Kidney (tissue), 14 donors: ENCODE data around the gene MUC6. TPM values are rescaled to one million over a fixed set of nuclear protein-coding genes. Genes with fewer than 3 reads are reported as not detected.
A peak's percentile ranks its signal among the peaks of the same experiment; 100 is the strongest.

Source experiments
- DNase-seq, 5 donors: peaks; one replicate each; pipeline ENCODE4 v3.0.0-alpha.2; 2013 to 2020
- FAIRE-seq: peaks from 2 replicates; lab custom pipeline; 2012; peaks lifted over from hg19 to GRCh38; lab: Jason Lieb, UNC
- H3K27ac ChIP-seq, 2 donors: one replicate each; pipeline ENCODE4 v1.7.0; 2013; ENCODE audit warnings: low read depth in 2 of 2, low read length in 2 of 2, inconsistent platforms in 1 of 2
- H3K27me3 ChIP-seq: one replicate; pipeline ENCODE4 v1.7.1; 2013; ENCODE audit warnings: low read length, inconsistent platforms; ENCODE audit not compliant: control insufficient read depth, insufficient read depth
- H3K36me3 ChIP-seq, 3 donors: one replicate each; pipeline versions ENCODE4 v1.7.0 to v1.7.1; 2013; ENCODE audit warnings: low read length in 3 of 3, control low read depth in 1 of 3, inconsistent platforms in 1 of 3; ENCODE audit not compliant: insufficient read depth in 3 of 3, control insufficient read depth in 2 of 3
- H3K4me1 ChIP-seq, 3 donors: one replicate each; pipeline versions ENCODE4 v1.7.0 to v1.7.1; 2013; ENCODE audit warnings: low read length in 3 of 3, inconsistent platforms in 1 of 3, low read depth in 1 of 3; ENCODE audit not compliant: control insufficient read depth in 2 of 3, insufficient read depth in 2 of 3
- H3K4me3 ChIP-seq, 3 donors: one replicate each; pipeline versions ENCODE4 v1.7.0 to v1.8.1; 2013; ENCODE audit warnings: low read length in 3 of 3, control low read depth in 1 of 3, inconsistent platforms in 1 of 3
- H3K9ac ChIP-seq, 3 donors: one replicate each; pipeline versions ENCODE4 v1.7.0 to v1.7.1; 2013; ENCODE audit warnings: low read length in 3 of 3, control low read depth in 1 of 3, inconsistent platforms in 1 of 3
- H3K9me3 ChIP-seq, 3 donors: one replicate each; pipeline versions ENCODE4 v1.7.0 to v1.7.1; 2013; ENCODE audit warnings: low read length in 3 of 3, control low read depth in 1 of 3, inconsistent platforms in 1 of 3; ENCODE audit not compliant: control insufficient read depth in 2 of 3, insufficient read depth in 1 of 3
- intact Hi-C: fragments of 100-400 bp; cut with DNase I; formaldehyde crosslinking; loops from one replicate; pipeline ENCODE4 v1.11.1; 2022
- polyA plus RNA-seq: library from polyadenylated mRNA; stranded (reverse); fragments of 350-450 nt; fragmentation: Illumina TruSeq; extraction: RNeasy Lipid Tissue Mini Kit (QIAGEN cat#74804); gene quantifications from one replicate; pipeline ENCODE4 v1.2.3, GENCODE V29; 2014; ENCODE audit warnings: low read depth, low replicate concordance; ENCODE audit not compliant: insufficient read depth
- total RNA-seq: library from RNA; stranded (reverse); fragmentation: NEBNext Ultra II Directional; extraction: Animal tissue kit (Norgen Biotek cat#: 25700); gene quantifications from one replicate; pipeline ENCODE4 v1.2.1, GENCODE V29; 2021
- TF ChIP-seq, protein P1 (sequence below): IDR thresholded peaks from 3 replicates; pipeline ENCODE4 v1.5.1; 2012; ENCODE audit warnings: mild to moderate bottlenecking, moderate library complexity, borderline replicate concordance; ENCODE audit not compliant: insufficient read depth; ENCODE audit errors: extremely low read depth
- donor health status: control.
- donor health status: control.
- donor health status: control.
- donor health status: control.
- donor health status: control.
- donor health status: DM: yes; HTN: yes; CAD: no.
- donor health status: Normal renal cell carcinoma (clear cell type).

The MUC6 gene
- total and polyA plus RNA-seq, 2 donors from 2014 or later, result 1.1 to 3.0 TPM

DNA sequence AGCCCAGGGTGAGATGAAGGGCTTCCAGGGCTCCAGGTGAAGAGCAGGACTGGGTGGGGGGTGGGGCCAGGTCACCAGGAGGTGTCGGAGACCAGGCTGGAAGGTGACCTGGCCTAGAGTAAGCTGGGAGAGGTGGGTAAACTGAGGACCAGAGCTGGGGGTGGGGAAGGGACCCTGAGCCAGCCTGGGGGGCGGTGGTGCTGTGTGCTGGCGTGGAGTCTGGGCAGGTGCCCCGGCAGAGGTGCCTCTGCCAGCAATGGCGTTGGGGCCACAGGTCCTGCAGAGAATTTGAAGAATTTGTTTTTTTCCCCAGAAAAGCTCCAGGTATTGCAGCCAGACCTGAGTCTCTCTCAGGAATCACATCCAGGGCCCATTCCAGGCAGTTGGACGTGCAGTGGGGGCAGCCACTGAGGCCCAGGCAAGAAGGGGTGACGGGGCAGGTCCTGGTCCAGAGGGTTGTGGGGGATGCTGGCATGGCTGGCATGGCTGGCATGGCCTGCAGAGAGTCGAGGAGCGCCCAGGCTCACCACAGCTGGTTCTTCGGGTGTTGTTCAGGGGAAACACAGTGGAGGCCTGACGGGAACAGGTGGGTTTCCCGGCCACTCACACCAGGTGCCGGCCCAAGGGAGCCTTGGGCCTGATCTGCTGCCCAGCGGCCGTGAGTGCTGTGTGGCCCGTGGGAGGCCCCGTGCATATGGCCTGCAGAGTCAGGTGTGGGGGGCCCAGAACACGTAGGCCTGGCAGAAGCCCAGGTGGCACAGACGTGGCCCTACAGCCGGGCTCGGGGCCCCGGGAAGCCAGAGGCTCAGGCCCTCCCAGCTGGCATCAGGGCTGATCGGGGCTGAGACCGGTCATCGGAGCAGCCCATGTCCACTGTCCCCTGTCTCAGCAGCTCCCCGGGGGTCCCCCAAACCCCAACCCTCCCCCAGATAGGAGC, 6.4 kb upstream of the MUC6 start:
- no peaks in the 10 kb centered on the region for H3K36me3 ChIP-seq
- intact Hi-C loops, result loop anchor here (10.0 kb wide), 1 partner anchor 188 kb away; no protein-coding TSS in a partner anchor
- no peak overlapping the region for H3K27ac ChIP-seq
- FAIRE-seq (no peak), DNase-seq (peak in 2 of 5 donors; percentile 35 to 69)
- H3K9me3 ChIP-seq, result peaks cover 0 to 5% (median 0%) of the 10 kb centered on the region in 3 donors
- TF ChIP-seq, protein P1, sequence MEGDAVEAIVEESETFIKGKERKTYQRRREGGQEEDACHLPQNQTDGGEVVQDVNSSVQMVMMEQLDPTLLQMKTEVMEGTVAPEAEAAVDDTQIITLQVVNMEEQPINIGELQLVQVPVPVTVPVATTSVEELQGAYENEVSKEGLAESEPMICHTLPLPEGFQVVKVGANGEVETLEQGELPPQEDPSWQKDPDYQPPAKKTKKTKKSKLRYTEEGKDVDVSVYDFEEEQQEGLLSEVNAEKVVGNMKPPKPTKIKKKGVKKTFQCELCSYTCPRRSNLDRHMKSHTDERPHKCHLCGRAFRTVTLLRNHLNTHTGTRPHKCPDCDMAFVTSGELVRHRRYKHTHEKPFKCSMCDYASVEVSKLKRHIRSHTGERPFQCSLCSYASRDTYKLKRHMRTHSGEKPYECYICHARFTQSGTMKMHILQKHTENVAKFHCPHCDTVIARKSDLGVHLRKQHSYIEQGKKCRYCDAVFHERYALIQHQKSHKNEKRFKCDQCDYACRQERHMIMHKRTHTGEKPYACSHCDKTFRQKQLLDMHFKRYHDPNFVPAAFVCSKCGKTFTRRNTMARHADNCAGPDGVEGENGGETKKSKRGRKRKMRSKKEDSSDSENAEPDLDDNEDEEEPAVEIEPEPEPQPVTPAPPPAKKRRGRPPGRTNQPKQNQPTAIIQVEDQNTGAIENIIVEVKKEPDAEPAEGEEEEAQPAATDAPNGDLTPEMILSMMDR, result no peak
- H3K4me3 ChIP-seq, result no peak overlapping the region
- H3K9ac ChIP-seq, result no peak overlapping the region
- H3K4me1 ChIP-seq, result peaks cover 0 to 8% (median 0%) of the 10 kb centered on the region in 3 donors
- no peaks in the 10 kb centered on the region for H3K27me3 ChIP-seq

DNA sequence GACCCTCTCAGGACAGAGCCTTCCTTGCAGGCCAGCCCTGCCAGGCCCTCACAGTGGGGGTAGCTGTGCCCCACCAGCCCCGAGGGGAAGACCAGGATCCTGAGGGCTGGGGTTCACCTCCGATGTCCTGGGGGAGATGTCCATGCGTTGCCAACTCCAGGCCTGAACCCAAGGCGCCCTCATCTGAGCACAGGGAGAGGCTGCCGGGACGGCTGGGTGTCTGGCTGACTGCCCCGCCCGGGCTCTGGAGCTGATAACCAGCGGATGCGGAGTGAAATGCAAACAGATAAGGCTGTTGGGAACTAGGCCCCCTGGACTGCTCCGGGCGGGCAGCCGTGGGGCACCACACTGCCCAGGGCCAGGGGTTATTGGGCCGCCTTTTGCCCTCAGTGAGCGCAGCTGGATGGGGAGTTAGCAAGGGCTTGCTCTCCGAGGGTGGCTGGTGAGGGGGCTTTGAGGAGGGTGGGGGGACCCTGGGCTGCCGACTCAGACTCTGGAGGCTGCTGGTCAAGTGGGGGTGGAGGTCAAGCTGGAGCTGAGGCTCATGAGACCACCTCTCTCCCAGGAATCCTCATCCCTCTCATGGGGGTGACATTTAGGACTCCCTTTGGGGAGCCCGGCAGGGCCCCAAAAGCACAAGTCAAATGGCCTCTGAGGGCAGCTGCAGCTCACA, 5.6 kb upstream of the MUC6 start:
- intact Hi-C loops, result loop anchor here (10.0 kb wide), 1 partner anchor 187 kb away; no protein-coding TSS in a partner anchor
- no peaks in the 10 kb centered on the region for H3K36me3 ChIP-seq
- DNase-seq (peak in 2 of 5 donors; percentile 35 to 70), FAIRE-seq (no peak)
- no peak overlapping the region for H3K27ac ChIP-seq
- no peaks in the 10 kb centered on the region for H3K27me3 ChIP-seq
- peaks cover 0 to 5% (median 0%) of the 10 kb centered on the region in 3 donors for H3K9me3 ChIP-seq
- TF ChIP-seq, protein P1, result no peak
- no peak overlapping the region for H3K9ac ChIP-seq
- H3K4me1 ChIP-seq, result peaks cover 0 to 6% (median 0%) of the 10 kb centered on the region in 3 donors
- no peak overlapping the region for H3K4me3 ChIP-seq

GRCh38 chr11:1041471-1041870, 5.0 kb upstream of the MUC6 start:
- DNase-seq (peak in 2 of 5 donors; percentile 33 to 68), FAIRE-seq (no peak)
- Histone ChIP-seq H3K4me1 (peaks cover 0 to 6% (median 0%) of the 10 kb centered on the region in 3 donors), H3K27ac (no peak overlapping the region), H3K27me3 (no peaks in the 10 kb centered on the region), H3K4me3 (no peak overlapping the region), H3K36me3 (no peaks in the 10 kb centered on the region), H3K9ac (no peak overlapping the region), H3K9me3 (peaks cover 0 to 5% (median 0%) of the 10 kb centered on the region in 3 donors)
- intact Hi-C loops, result loop anchor here (10.0 kb wide), 1 partner anchor 187 kb away; no protein-coding TSS in a partner anchor
- TF ChIP-seq, protein P1, result no peak
